ENCODE data around the gene LAIR2. TPM values are rescaled to one million over a fixed set of nuclear protein-coding genes. Genes with fewer than 3 reads are reported as not detected.

The LAIR2 gene
- total RNA-seq, 1 donor from 2014 or later, result not detected

DNA sequence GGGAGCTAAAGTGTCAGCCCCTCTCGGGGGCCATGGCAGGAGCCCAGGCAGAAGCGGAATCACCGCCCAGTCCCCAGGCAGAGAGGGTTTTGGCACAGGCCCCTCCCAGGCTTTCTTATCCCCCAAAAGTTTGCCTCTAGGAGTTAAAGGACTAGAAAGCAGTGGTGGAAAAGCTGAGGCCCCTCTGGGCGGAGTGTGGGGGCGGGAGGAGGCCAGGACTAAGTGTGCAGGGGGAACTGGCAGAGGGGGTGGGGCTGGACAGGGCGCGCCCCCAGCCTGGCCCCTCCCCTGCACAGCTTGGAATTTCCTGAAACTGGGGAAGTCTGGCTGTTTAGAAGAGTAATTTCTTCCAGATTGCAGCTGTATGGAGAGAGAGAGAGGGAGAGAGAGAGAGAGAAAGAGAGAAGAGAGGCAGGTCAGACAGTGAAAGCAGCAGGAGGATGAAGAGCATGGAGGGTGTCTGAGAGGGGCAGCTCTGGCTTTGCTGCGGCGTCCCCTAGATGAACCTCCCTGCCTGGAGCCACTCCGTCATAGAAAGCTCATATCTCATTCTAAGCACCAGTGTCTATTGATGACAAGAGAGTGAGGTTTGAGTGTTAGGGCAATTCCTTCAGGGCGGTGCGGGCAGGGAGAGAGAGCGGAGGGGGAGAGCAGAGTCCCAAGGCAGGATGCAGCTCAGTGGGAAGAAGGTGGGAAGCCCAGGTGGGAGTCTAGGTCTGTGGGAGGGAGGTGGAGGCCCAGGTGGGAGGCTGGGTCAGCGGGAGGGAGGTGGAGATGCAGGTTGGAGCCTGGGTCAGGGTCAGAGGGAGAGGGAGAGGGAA lies 29.4 kb upstream of the LAIR2 start, which contains the start of gene CDC42EP5:
Gene CDC42EP5, minus strand, starts transcription at position 226 of the 821 bp plus-strand sequence. CDS start 7,749 bp downstream, outside the sequence.
- DNase-seq (ENCODE audit: extremely low spot score, unreplicated experiment), result peak; percentile 94
- Mint-ChIP-seq H3K36me3 (ENCODE audit: unreplicated experiment) (peaks cover 6% of the 10 kb centered on the region), H3K27me3 (ENCODE audit: unreplicated experiment) (no peaks in the 10 kb centered on the region), H3K4me1 (ENCODE audit: unreplicated experiment) (peaks cover 30% of the 10 kb centered on the region), H3K9me3 (ENCODE audit: unreplicated experiment) (no peaks in the 10 kb centered on the region), H3K27ac (ENCODE audit: unreplicated experiment) (peak within 1 kb of the TSS; percentile 93), H3K4me3 (ENCODE audit: unreplicated experiment) (peak within 1 kb of the TSS; percentile 73)
- TF ChIP-seq, protein P1, sequence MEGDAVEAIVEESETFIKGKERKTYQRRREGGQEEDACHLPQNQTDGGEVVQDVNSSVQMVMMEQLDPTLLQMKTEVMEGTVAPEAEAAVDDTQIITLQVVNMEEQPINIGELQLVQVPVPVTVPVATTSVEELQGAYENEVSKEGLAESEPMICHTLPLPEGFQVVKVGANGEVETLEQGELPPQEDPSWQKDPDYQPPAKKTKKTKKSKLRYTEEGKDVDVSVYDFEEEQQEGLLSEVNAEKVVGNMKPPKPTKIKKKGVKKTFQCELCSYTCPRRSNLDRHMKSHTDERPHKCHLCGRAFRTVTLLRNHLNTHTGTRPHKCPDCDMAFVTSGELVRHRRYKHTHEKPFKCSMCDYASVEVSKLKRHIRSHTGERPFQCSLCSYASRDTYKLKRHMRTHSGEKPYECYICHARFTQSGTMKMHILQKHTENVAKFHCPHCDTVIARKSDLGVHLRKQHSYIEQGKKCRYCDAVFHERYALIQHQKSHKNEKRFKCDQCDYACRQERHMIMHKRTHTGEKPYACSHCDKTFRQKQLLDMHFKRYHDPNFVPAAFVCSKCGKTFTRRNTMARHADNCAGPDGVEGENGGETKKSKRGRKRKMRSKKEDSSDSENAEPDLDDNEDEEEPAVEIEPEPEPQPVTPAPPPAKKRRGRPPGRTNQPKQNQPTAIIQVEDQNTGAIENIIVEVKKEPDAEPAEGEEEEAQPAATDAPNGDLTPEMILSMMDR (IDR thresholded peaks at IDR 0.05), result no peak

DNA sequence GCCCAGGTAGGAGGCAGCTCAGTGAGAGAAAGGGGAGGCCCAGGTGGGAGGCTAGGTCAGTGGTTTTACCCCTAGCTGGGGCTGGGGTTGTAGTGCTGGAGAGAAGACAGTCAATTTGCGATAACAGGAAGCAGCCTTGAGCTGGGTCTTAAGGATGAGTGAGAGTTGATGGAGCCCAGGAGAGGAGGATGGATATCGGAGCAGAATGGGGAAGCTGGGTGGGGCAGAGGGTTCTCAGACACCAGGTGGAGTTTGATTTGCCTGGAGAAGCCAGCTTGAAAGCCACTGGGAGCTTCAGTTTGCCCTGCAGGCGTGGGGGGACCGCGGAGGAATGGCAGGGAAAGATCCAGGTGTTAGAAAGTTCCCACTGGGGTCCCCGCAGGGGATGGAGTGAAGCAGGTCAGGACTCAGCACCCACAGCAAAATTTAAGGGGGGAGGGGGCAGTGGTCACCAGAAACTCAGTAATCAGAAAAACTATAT lies 28.7 kb upstream of the LAIR2 start:
- Mint-ChIP-seq H3K9me3 (ENCODE audit: unreplicated experiment) (no peaks in the 10 kb centered on the region), H3K4me1 (ENCODE audit: unreplicated experiment) (peaks cover 30% of the 10 kb centered on the region), H3K27ac (ENCODE audit: unreplicated experiment) (peak overlapping the region; percentile 93), H3K27me3 (ENCODE audit: unreplicated experiment) (peaks cover 4% of the 10 kb centered on the region), H3K36me3 (ENCODE audit: unreplicated experiment) (peaks cover 6% of the 10 kb centered on the region), H3K4me3 (ENCODE audit: unreplicated experiment) (peak overlapping the region; percentile 73)
- no peak for DNase-seq (ENCODE audit: extremely low spot score, unreplicated experiment)
- TF ChIP-seq, protein P1 (IDR thresholded peaks at IDR 0.05), result no peak

DNA sequence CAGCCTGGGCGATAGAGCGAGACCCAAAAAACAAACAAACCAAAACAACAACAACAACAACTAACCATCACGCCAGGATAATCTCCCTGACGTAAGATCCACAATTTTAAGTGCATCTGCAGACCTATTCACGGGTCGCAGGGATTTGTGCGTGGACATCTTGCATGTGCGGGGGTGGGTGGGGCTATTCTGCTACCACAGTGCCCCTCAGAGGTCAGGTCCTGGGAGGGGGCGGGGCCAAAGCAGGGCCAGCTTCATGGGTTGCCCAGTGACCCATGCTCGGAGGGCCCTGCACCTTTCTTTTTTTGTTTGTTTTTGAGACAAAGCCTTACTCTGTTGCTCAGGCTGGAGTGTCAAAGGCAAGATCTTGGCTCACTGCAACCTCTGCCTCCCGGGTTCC lies 26.9 kb upstream of the LAIR2 start:
- TF ChIP-seq, protein P1 (IDR thresholded peaks at IDR 0.05), result no peak
- no peaks in the 10 kb centered on the region for H3K9me3 Mint-ChIP-seq (ENCODE audit: unreplicated experiment)
- no peaks in the 10 kb centered on the region for H3K36me3 Mint-ChIP-seq (ENCODE audit: unreplicated experiment)
- H3K27ac Mint-ChIP-seq (ENCODE audit: unreplicated experiment), result no peak overlapping the region
- H3K4me1 Mint-ChIP-seq (ENCODE audit: unreplicated experiment), result peaks cover 19% of the 10 kb centered on the region
- H3K4me3 Mint-ChIP-seq (ENCODE audit: unreplicated experiment), result no peak overlapping the region
- no peak for DNase-seq (ENCODE audit: extremely low spot score, unreplicated experiment)
- peaks cover 9% of the 10 kb centered on the region for H3K27me3 Mint-ChIP-seq (ENCODE audit: unreplicated experiment)

DNA sequence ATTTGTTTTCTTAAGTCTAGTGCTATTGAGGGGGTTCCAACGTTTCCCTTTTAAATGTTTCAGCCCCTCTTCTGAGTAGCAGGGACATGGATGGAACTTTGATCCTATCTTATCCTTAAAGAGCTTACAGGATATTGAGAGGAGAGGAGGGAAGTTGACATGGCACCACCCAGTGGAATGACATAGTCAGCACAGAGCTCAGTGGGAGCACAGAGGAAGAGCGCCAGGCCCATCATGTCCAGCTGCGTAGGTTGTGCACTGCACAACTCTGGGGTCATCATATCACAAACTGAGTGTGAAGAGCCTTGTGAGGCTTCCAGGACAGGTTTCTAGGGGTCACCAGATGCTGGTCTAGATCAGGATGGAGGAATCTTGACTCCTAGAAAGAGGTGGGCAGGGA lies 25.0 kb upstream of the LAIR2 start:
- TF ChIP-seq, protein P1 (IDR thresholded peaks at IDR 0.05), result no peak
- DNase-seq (ENCODE audit: extremely low spot score, unreplicated experiment), result no peak
- Mint-ChIP-seq H3K36me3 (ENCODE audit: unreplicated experiment) (no peaks in the 10 kb centered on the region), H3K4me1 (ENCODE audit: unreplicated experiment) (peaks cover 16% of the 10 kb centered on the region), H3K27me3 (ENCODE audit: unreplicated experiment) (peaks cover 15% of the 10 kb centered on the region), H3K27ac (ENCODE audit: unreplicated experiment) (no peak overlapping the region), H3K4me3 (ENCODE audit: unreplicated experiment) (no peak overlapping the region), H3K9me3 (ENCODE audit: unreplicated experiment) (no peaks in the 10 kb centered on the region)

DNA sequence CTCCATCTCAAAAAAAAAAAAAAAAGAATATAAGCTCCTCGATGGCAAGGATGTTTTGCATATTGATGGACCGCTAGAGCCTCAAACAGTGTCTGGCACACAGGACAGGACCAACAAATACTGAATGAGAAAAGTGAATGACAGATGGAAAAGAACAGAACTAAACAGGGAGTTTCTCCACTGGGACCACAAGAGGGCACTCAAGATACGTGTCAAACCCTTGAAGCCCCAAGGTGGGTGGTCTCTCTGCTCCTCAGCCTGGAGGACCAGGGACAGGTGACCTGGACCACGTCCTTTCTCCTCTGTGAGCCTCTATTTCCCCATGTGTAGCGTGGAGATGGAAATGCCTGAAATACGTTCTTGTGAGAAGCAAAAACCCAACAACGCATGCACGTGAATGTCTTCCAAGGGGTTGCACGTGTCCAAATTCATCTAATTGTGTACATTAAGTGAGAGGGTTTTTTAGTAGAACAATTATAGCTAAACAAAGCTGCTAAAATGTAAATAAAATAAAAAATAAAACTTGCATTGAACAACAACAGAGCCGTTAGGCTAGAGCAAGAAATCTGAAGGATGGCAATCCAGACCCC lies 23.9 kb upstream of the LAIR2 start:
- H3K36me3 Mint-ChIP-seq (ENCODE audit: unreplicated experiment), result no peaks in the 10 kb centered on the region

More for the DNA sequence above, 23.9 kb upstream of the LAIR2 start:
- H3K27ac Mint-ChIP-seq (ENCODE audit: unreplicated experiment), result no peak overlapping the region
- DNase-seq (ENCODE audit: extremely low spot score, unreplicated experiment), result no peak
- TF ChIP-seq, protein P1 (IDR thresholded peaks at IDR 0.05), result peak; percentile 75
- H3K4me3 Mint-ChIP-seq (ENCODE audit: unreplicated experiment), result no peak overlapping the region
- H3K9me3 Mint-ChIP-seq (ENCODE audit: unreplicated experiment), result no peaks in the 10 kb centered on the region
- peaks cover 9% of the 10 kb centered on the region for H3K4me1 Mint-ChIP-seq (ENCODE audit: unreplicated experiment)
- H3K27me3 Mint-ChIP-seq (ENCODE audit: unreplicated experiment), result peaks cover 15% of the 10 kb centered on the region
